Subcutaneous preadipocyte (primary cell): ENCODE measurements around the gene TM6SF1. TPM values are rescaled to one million over a fixed set of nuclear protein-coding genes. Genes with fewer than 3 reads are reported as not detected.

Source experiments
- small RNA-seq: library from RNA; depleted of rRNA; stranded (forward); fragments of <200 nt; gene quantifications from one replicate; pipeline ENCODE3, GENCODE V24; 2012
- total RNA-seq: library from RNA; depleted of rRNA; stranded (reverse); fragments of >200 nt; gene quantifications from 2 replicates; pipeline ENCODE4 v1.2.3, GENCODE V29; 2012

TM6SF1 gene
- 0.20 TPM in 1 of 2 replicates, not detected in the other for total RNA-seq

DNA sequence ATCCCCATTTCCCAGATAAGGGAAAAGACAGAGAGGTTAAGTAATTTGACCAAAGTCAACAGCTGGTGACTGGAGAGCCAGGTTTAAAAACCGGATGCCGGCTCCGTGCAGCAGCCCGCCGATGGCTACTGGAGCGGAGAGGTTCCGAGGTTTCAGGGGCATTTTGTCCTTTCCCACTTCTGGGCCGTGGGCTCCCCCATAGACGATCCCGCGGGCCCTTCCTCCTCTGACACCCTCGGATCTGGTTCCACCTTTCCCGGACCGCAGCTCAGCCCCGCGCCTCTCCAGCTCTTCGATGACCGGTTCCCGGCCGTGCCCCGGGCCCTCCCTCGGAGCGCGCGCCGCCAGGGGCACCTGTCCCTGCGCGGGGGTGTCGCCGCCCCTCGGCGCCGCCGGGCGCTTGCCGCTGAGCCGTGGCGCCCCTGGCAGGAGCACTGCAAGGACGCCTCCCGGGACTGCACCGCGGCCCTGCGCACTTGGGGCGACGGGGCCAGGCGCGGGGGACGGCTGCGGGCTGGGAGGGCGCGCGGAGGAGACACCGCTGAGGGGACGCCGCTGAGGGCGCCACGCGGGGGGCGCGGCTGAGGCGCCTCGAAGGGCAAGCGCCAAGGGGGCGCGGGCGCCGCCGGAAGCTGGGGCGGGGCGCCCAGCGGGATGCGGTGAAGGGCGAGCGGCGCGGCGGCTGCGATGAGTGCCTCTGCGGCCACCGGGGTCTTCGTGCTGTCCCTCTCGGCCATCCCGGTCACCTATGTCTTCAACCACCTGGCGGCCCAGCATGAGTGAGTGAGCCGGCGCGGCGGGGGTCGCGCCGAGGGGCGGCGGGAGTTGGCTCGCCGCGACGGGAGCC, at the start of gene TM6SF1:
TM6SF1 (plus strand) TSS at position 652 of the 847 bp plus-strand sequence; CDS start at position 688, 36 bp downstream.

GRCh38 chr15:83066734-83067637, 40.5 kb upstream of the TM6SF1 start, which contains the start of gene BTBD1:
Gene BTBD1 (minus strand): TSS chr15:83067252. CDS start chr15:83067151, 101 bp downstream.

Small RNA genes within 50 kb of the gene (small RNA-seq; reads per million reads assigned to genes)
- not detected for gene MIR4515

Other genes with a start within 250 kb of the TM6SF1 start
- 1.4 and 2.9 TPM in 2 replicates for gene HOMER2, start 154.9 kb upstream of the TM6SF1 start, total RNA-seq
- 15.8 and 17.8 TPM in 2 replicates for gene RAMAC, start 121.4 kb upstream of the TM6SF1 start, total RNA-seq
- 10.6 and 18.0 TPM in 2 replicates for gene C15orf40, start 96.0 kb upstream of the TM6SF1 start, total RNA-seq
- gene BTBD1, start 40.4 kb upstream of the TM6SF1 start, total RNA-seq, result 84.9 and 108 TPM in 2 replicates
- 15.8 and 25.4 TPM in 2 replicates for gene HDGFL3, start 100.2 kb downstream of the TM6SF1 start, total RNA-seq
- 1.5 and 14.3 TPM in 2 replicates for gene BNC1, start 177.0 kb downstream of the TM6SF1 start, total RNA-seq